Neural cell (in vitro differentiated cells): ENCODE results near the gene TPSG1. TPM values are rescaled to one million over a fixed set of nuclear protein-coding genes. Genes with fewer than 3 reads are reported as not detected.

ENCODE experiments used
- polyA plus RNA-seq: library from polyadenylated mRNA; depleted of rRNA; stranded (reverse); fragments of >200 nt; gene quantifications from 2 replicates; pipeline ENCODE4 v1.2.3, GENCODE V29; 2014

TPSG1 gene
- polyA plus RNA-seq, 1 donor from 2014 or later = not detected

Other genes with a start within 250 kb of the TPSG1 start
- gene SOX8, start 243.5 kb downstream of the TPSG1 start, polyA plus RNA-seq = 3.9 and 4.6 TPM in 2 replicates
- gene SSTR5, start 152.5 kb downstream of the TPSG1 start, polyA plus RNA-seq = not detected in 2 replicates
- 0.79 TPM in 1 of 2 replicates, not detected in the other for gene C1QTNF8, start 129.0 kb downstream of the TPSG1 start, polyA plus RNA-seq
- gene CACNA1H, start 72.2 kb downstream of the TPSG1 start, polyA plus RNA-seq = 27.7 and 35.7 TPM in 2 replicates
- not detected in 2 replicates for gene TPSB2, start 4.9 kb upstream of the TPSG1 start, polyA plus RNA-seq
- gene TPSAB1, start 15.4 kb upstream of the TPSG1 start, polyA plus RNA-seq = not detected in 2 replicates
- gene TPSD1, start 30.8 kb upstream of the TPSG1 start, polyA plus RNA-seq = not detected in 2 replicates
- 111 and 126 TPM in 2 replicates for gene UBE2I, start 84.4 kb upstream of the TPSG1 start, polyA plus RNA-seq
- 65.2 and 93.7 TPM in 2 replicates for gene BAIAP3, start 108.4 kb upstream of the TPSG1 start, polyA plus RNA-seq
- 102 and 106 TPM in 2 replicates for gene TSR3, start 126.6 kb upstream of the TPSG1 start, polyA plus RNA-seq
- 74.2 and 90.5 TPM in 2 replicates for gene GNPTG, start 126.7 kb upstream of the TPSG1 start, polyA plus RNA-seq
- 11.9 and 13.0 TPM in 2 replicates for gene UNKL, start 189.4 kb upstream of the TPSG1 start, polyA plus RNA-seq
- 37.3 and 41.0 TPM in 2 replicates for gene UQCC4, start 195.5 kb upstream of the TPSG1 start, polyA plus RNA-seq
- not detected in 2 replicates for gene PERCC1, start 205.8 kb upstream of the TPSG1 start, polyA plus RNA-seq
- 3.1 and 3.3 TPM in 2 replicates for gene CCDC154, start 219.3 kb upstream of the TPSG1 start, polyA plus RNA-seq
- gene CLCN7, start 249.8 kb upstream of the TPSG1 start, polyA plus RNA-seq = 40.9 and 53.2 TPM in 2 replicates